OCI-LY1 (cell line): Measurements from ENCODE around the gene DTX3.
A peak's percentile ranks its signal among the peaks of the same experiment; 100 is the strongest.

Source experiments
- H2AFZ ChIP-seq: fragments of 200-600 bp; sonication (generic), shearing (Covaris generic); 2 replicates; pipeline ENCODE4 v1.6.0; 2014; ENCODE audit warnings: antibody characterized with exemption, mild to moderate bottlenecking, low read length
- H3F3A ChIP-seq: fragments of 200-600 bp; sonication (generic), shearing (Covaris generic); 2 replicates; pipeline ENCODE4 v1.6.0; 2014; ENCODE audit warnings: mild to moderate bottlenecking, antibody characterized with exemption, low read length, moderate library complexity; ENCODE audit not compliant: insufficient read depth
- H3K27ac ChIP-seq: fragments of 200-600 bp; sonication (generic); 2 replicates; pipeline ENCODE4 v1.5.1; 2014; ENCODE audit warnings: low read length, mixed run types, mild to moderate bottlenecking, low read depth; ENCODE audit not compliant: poor library complexity, severe bottlenecking
- H3K27me3 ChIP-seq: fragments of 200-600 bp; sonication (generic); 2 replicates; pipeline ENCODE4 v1.6.0; 2014; ENCODE audit warnings: antibody characterized with exemption, mild to moderate bottlenecking, low read length, moderate library complexity; ENCODE audit not compliant: insufficient read depth
- H3K36me3 ChIP-seq: fragments of 200-600 bp; sonication (generic); 2 replicates; pipeline ENCODE4 v1.6.1; 2014; ENCODE audit warnings: mild to moderate bottlenecking, antibody characterized with exemption, low read length, moderate library complexity, mixed read lengths; ENCODE audit not compliant: insufficient read depth
- H3K4me1 ChIP-seq: fragments of 200-600 bp; sonication (generic); 2 replicates; pipeline ENCODE4 v1.5.1; 2014; ENCODE audit warnings: mild to moderate bottlenecking, low read length, moderate library complexity; ENCODE audit not compliant: insufficient read depth, severe bottlenecking
- H3K4me2 ChIP-seq: fragments of 200-600 bp; sonication (generic), shearing (Covaris generic); 2 replicates; pipeline ENCODE4 v1.6.1; 2014; ENCODE audit warnings: low read length
- H3K4me3 ChIP-seq: fragments of 200-600 bp; sonication (generic); 2 replicates; pipeline ENCODE4 v1.5.1; 2014; ENCODE audit warnings: low read length, low read depth, mild to moderate bottlenecking, mixed read lengths; ENCODE audit not compliant: poor library complexity, severe bottlenecking
- H3K79me2 ChIP-seq: fragments of 200-600 bp; shearing (Covaris generic); 2 replicates; pipeline ENCODE4 v1.6.1; 2016; ENCODE audit warnings: mixed run types, low read length, mixed read lengths; ENCODE audit not compliant: insufficient read depth
- H3K9ac ChIP-seq: fragments of 200-600 bp; sonication (generic), shearing (Covaris generic); 2 replicates; pipeline ENCODE4 v1.6.1; 2014; ENCODE audit warnings: mild to moderate bottlenecking, low read length, mixed read lengths
- H3K9me2 ChIP-seq: fragments of 200-600 bp; sonication (generic), shearing (Covaris generic); 2 replicates; pipeline ENCODE4 v1.6.1; 2014; ENCODE audit warnings: low read depth, mild to moderate bottlenecking, low read length, mixed read lengths
- H3K9me3 ChIP-seq: fragments of 200-600 bp; shearing (Covaris generic); 2 replicates; pipeline ENCODE4 v1.6.1; 2014; ENCODE audit warnings: low read length, mixed read lengths
- H4K20me1 ChIP-seq: fragments of 200-600 bp; sonication (generic), shearing (Covaris generic); 2 replicates; pipeline ENCODE4 v1.6.0; 2016; ENCODE audit warnings: mild to moderate bottlenecking, low read length; ENCODE audit not compliant: insufficient read depth
- EZH2 ChIP-seq: fragments of 200-600 bp; sonication (generic), shearing (Covaris generic); IDR thresholded peaks from 2 replicates; pipeline ENCODE4 v1.8.0; 2017; ENCODE audit warnings: borderline replicate concordance, mixed run types, mild to moderate bottlenecking, antibody characterized with exemption, low read length, moderate library complexity, mixed read lengths
- TF ChIP-seq, protein P1 (sequence below): fragments of 200-600 bp; sonication (generic), shearing (Covaris generic); IDR thresholded peaks from 2 replicates; pipeline ENCODE4 v1.5.1; 2017; ENCODE audit warnings: mild to moderate bottlenecking, antibody characterized with exemption, low read length, moderate library complexity, mixed read lengths

DTX3 gene

DNA sequence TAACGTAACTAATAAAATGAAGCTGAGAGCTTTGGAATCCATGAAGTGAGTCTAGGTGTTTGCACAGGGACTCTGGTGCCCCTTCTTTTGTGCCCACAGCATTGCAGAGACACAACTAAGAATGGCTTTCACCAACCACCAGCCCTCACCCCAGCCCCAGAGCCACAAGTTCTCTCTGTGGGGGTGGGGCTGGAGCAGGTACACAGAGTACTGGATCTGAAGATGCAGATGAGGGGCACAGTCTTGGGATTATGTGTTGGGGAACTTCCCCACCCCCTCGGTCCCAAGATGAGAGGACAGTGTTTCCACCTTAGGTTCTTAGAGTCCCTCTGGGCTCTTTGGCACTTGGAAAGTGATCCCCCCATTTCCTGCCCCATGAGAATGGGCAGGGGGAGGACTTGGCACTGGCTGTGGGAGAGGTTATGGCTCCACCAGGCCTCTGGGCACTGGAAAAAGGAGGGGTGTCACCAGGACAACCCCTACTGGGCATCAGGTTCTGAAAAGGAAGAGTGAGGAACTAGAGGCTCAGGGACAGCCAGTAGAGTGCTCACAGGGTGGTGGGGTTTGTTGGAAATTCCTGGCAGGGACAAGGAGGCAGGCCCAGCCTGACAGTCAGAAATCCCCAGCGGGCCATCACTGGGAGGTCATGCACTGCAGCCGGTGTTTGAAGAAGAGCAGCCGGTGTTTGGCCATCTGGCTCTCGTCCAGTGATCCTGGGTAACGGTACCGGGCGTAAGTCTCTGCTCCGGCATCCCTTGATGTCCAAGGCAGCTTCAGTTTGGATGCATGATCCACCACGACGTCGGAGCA, 21.7 kb downstream of the DTX3 start:
- no peaks in the 10 kb centered on the region for H3K9me3 ChIP-seq
- no peak overlapping the region for H3K9ac ChIP-seq
- H3K9me2 ChIP-seq = no peaks in the 10 kb centered on the region
- H2AFZ ChIP-seq = no peak overlapping the region
- no peak overlapping the region for H3K4me2 ChIP-seq
- no peak overlapping the region for H3K27ac ChIP-seq
- no peaks in the 10 kb centered on the region for H4K20me1 ChIP-seq
- H3K79me2 ChIP-seq = no peaks in the 10 kb centered on the region
- H3K27me3 ChIP-seq = peaks cover 6% of the 10 kb centered on the region
- TF ChIP-seq, protein P1, sequence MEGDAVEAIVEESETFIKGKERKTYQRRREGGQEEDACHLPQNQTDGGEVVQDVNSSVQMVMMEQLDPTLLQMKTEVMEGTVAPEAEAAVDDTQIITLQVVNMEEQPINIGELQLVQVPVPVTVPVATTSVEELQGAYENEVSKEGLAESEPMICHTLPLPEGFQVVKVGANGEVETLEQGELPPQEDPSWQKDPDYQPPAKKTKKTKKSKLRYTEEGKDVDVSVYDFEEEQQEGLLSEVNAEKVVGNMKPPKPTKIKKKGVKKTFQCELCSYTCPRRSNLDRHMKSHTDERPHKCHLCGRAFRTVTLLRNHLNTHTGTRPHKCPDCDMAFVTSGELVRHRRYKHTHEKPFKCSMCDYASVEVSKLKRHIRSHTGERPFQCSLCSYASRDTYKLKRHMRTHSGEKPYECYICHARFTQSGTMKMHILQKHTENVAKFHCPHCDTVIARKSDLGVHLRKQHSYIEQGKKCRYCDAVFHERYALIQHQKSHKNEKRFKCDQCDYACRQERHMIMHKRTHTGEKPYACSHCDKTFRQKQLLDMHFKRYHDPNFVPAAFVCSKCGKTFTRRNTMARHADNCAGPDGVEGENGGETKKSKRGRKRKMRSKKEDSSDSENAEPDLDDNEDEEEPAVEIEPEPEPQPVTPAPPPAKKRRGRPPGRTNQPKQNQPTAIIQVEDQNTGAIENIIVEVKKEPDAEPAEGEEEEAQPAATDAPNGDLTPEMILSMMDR = no peak
- no peak for TF ChIP-seq EZH2
- H3F3A ChIP-seq = no peaks in the 10 kb centered on the region
- no peaks in the 10 kb centered on the region for H3K36me3 ChIP-seq
- H3K4me1 ChIP-seq = peaks cover 4% of the 10 kb centered on the region
- no peak overlapping the region for H3K4me3 ChIP-seq

DNA sequence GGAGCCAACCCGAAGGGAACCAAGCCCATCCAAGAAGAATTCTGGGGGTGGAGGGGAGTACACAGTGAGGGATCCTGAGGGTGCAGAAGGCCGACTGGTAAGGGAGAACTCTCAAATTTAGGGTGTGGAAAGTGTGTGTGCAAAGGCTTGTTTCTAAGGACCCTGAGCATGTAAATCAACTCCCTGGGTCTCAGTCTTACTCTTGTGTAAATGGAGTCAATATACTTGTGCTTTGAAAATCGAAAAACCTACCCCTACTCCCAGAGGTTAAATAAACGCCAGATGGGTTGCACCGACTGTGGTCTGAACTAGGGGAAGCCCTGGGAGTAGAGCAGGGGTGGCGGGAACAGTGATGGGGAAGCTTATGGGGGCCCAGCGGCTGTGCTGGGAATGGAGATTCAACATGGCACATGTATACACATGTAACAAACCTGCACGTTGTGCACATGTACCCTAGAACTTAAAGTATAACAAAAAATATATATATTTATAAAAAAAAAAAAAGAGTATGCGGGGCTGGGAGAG, 22.4 kb downstream of the DTX3 start:
- Histone ChIP-seq H3K27ac (no peak overlapping the region), H3K4me2 (no peak overlapping the region)
- TF ChIP-seq, protein P1 = no peak
- no peak for TF ChIP-seq EZH2

DNA sequence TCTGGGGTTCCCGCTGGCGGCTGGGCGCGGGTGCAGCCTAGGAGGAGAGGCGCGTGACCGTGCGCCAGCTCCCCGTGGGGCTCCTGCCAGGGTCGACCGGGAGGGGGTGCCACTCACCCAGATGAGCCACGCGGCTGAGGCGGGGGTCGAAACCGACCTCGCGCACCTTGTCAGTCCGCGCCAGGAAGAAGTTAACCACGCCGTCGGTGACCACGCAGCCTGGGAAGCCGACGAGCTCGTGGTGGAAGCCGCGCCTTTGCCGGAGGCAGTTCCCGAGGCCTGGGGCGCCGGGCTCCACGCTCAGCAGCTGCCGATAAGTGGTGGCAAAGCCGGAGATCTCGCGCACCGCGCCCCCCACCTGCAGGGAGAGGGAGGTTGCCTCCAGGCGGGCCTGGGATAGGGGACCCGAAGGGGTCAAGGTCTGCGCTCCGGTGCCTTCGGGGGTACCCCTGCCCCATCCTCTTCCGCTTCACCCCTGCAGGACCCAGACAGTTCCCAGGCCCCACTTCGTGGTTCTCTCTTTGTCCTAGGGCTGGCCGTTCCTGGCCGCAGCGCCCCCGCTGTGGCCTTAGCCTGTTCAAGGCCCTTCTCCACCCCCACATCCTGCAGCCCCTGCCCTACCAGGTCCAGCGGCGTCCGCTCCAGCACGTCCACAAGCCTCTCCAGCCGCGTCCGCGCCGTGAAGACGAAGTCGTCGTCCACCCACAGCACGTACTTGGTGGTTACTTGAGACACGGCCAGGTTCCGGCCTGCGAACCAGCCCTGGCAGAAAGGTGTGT, 23.1 kb downstream of the DTX3 start:
- Histone ChIP-seq H3K36me3 (no peaks in the 10 kb centered on the region), H3K9me3 (no peaks in the 10 kb centered on the region), H3F3A (no peaks in the 10 kb centered on the region), H4K20me1 (no peaks in the 10 kb centered on the region), H3K27me3 (peaks cover 5% of the 10 kb centered on the region; the same call in 1 of the 2 replicates), H3K9ac (no peak overlapping the region), H2AFZ (no peak overlapping the region), H3K79me2 (no peaks in the 10 kb centered on the region), H3K27ac (no peak overlapping the region), H3K4me2 (no peak overlapping the region; the same call in 1 of the 2 replicates), H3K4me1 (peaks cover 10% of the 10 kb centered on the region), H3K9me2 (no peaks in the 10 kb centered on the region), H3K4me3 (no peak overlapping the region)
- TF ChIP-seq, protein P1 = peak; percentile 37; the same call in 1 of the 2 replicates
- no peak for TF ChIP-seq EZH2

More for the DNA sequence above, 22.4 kb downstream of the DTX3 start:
- H3K4me1 ChIP-seq = peaks cover 4% of the 10 kb centered on the region
- H3K27me3 ChIP-seq = peaks cover 6% of the 10 kb centered on the region
- H3K79me2 ChIP-seq = no peaks in the 10 kb centered on the region
- H3K9me3 ChIP-seq = no peaks in the 10 kb centered on the region
- no peak overlapping the region for H2AFZ ChIP-seq
- no peaks in the 10 kb centered on the region for H3K36me3 ChIP-seq
- no peaks in the 10 kb centered on the region for H3F3A ChIP-seq
- no peak overlapping the region for H3K9ac ChIP-seq
- no peak overlapping the region for H3K4me3 ChIP-seq
- H3K9me2 ChIP-seq = no peaks in the 10 kb centered on the region
- no peaks in the 10 kb centered on the region for H4K20me1 ChIP-seq
